ENCODE measurements around the gene NTM. TPM values are rescaled to one million over a fixed set of nuclear protein-coding genes. Genes with fewer than 3 reads are reported as not detected.

The NTM gene
- total RNA-seq, 1 experiment from 2014 or later: 16.4 TPM

- TF ChIP-seq USF2 (CRISPR knock-in tag; IDR thresholded peaks at IDR 0.05) (no peak), ATF6 (CRISPR knock-in tag; IDR thresholded peaks at IDR 0.05) (no peak), PRDM15 (CRISPR knock-in tag; IDR thresholded peaks at IDR 0.05) (no peak), PREB (CRISPR knock-in tag; IDR thresholded peaks at IDR 0.05; ENCODE audit: borderline replicate concordance) (no peak), CREB1 (CRISPR knock-in tag; IDR thresholded peaks at IDR 0.05) (no peak)
These were observed 926.7 kb downstream of the NTM start (continued) for GRCh38 chr11:132296946-132297610.

- no peaks in the 10 kb centered on the region for H3K9me3 Mint-ChIP-seq
- no peaks in the 10 kb centered on the region for H3K27me3 Mint-ChIP-seq (ENCODE audit: low read depth)
- no peak for TF ChIP-seq ZNF232 (CRISPR knock-in tag; IDR thresholded peaks at IDR 0.05)
- DNase-seq (ENCODE audit: low spot score): no peak
- CTCF ChIA-PET: interaction anchor here (1.2 to 6.2 kb wide), 2 partner anchors 13 to 104 kb away, joined by 3 to 70 read pairs; no protein-coding TSS in a partner anchor
- no peaks in the 10 kb centered on the region for H3K4me1 Mint-ChIP-seq
- no peak overlapping the region for H3K4me3 Mint-ChIP-seq
- no peak overlapping the region for H3K27ac Mint-ChIP-seq
- no peak for ATAC-seq
- POLR2A ChIA-PET: no interaction called here
- no peaks in the 10 kb centered on the region for H3K36me3 Mint-ChIP-seq
These were observed 927.9 kb downstream of the NTM start for GRCh38 chr11:132298357-132298756.

- no peak for TF ChIP-seq FOXJ3 (CRISPR knock-in tag; IDR thresholded peaks at IDR 0.05; ENCODE audit: borderline replicate concordance)
- no peak for TF ChIP-seq ATF3 (CRISPR knock-in tag; conservative IDR thresholded peaks at IDR 0.05)
- no peak for TF ChIP-seq ETV6 (CRISPR knock-in tag; IDR thresholded peaks at IDR 0.05)
- TF ChIP-seq ZMAT4 (CRISPR knock-in tag; IDR thresholded peaks at IDR 0.05): no peak
- TF ChIP-seq CTCF (IDR thresholded peaks at IDR 0.05): peak; percentile 44; the same call in 1 of the 2 replicates
- TF ChIP-seq SOX15 (CRISPR knock-in tag; IDR thresholded peaks at IDR 0.05): no peak
- ChIA-PET POLR2A (no interaction called here), CTCF (interaction anchor here (0.6 to 6.2 kb wide), 25 partner anchors 10 to 641 kb away, joined by 3 to 70 read pairs (median 4); no protein-coding TSS in a partner anchor)
- Mint-ChIP-seq H3K4me1 (no peaks in the 10 kb centered on the region), H3K9me3 (no peaks in the 10 kb centered on the region), H3K4me3 (no peak overlapping the region), H3K27me3 (ENCODE audit: low read depth) (no peaks in the 10 kb centered on the region), H3K36me3 (no peaks in the 10 kb centered on the region), H3K27ac (no peak overlapping the region)
- peak; percentile 97 for ATAC-seq
- peak; percentile 36 for DNase-seq (ENCODE audit: low spot score)
These were observed 929.9 kb downstream of the NTM start for GRCh38 chr11:132300283-132300682.
